Loucy (cell line): ENCODE results near the gene LFNG.
A peak's percentile ranks its signal among the peaks of the same experiment; 100 is the strongest.

Source experiments
- H2AFZ ChIP-seq: fragments of 200-600 bp; sonication (generic); 2 replicates; pipeline ENCODE4 v1.6.0; 2016; ENCODE audit warnings: antibody characterized with exemption, mild to moderate bottlenecking, low read length, moderate library complexity
- H3F3A ChIP-seq: fragments of 200-600 bp; 2 replicates; pipeline ENCODE4 v1.6.0; 2016; ENCODE audit warnings: antibody characterized with exemption, low read depth, mild to moderate bottlenecking
- H3K27me3 ChIP-seq: fragments of 200-600 bp; sonication (generic); 2 replicates; pipeline ENCODE4 v1.6.1; 2014; ENCODE audit warnings: low read length, mild to moderate bottlenecking; ENCODE audit not compliant: insufficient read depth, poor library complexity, severe bottlenecking
- H3K36me3 ChIP-seq: fragments of 200-600 bp; sonication (generic); 2 replicates; pipeline ENCODE4 v1.6.1; 2016; ENCODE audit warnings: low read length; ENCODE audit not compliant: insufficient read depth
- H3K4me1 ChIP-seq: fragments of 200-600 bp; sonication (generic); 2 replicates; pipeline ENCODE4 v1.5.1; 2014; ENCODE audit warnings: low read length, mild to moderate bottlenecking; ENCODE audit not compliant: insufficient read depth, poor library complexity, severe bottlenecking
- H3K4me2 ChIP-seq: fragments of 200-600 bp; sonication (generic); 2 replicates; pipeline ENCODE4 v1.6.0; 2014; ENCODE audit warnings: antibody characterized with exemption, low read length, low read depth, mild to moderate bottlenecking; ENCODE audit not compliant: poor library complexity, severe bottlenecking
- H3K4me3 ChIP-seq: fragments of 200-600 bp; sonication (generic); 2 replicates; pipeline ENCODE4 v1.5.1; 2014; ENCODE audit warnings: low read length, mild to moderate bottlenecking, mixed read lengths; ENCODE audit not compliant: poor library complexity, severe bottlenecking
- H3K79me2 ChIP-seq: fragments of 200-600 bp; sonication (generic); 2 replicates; pipeline ENCODE4 v1.6.1; 2014; ENCODE audit warnings: low read length; ENCODE audit not compliant: insufficient read depth
- H3K9ac ChIP-seq: fragments of 200-600 bp; sonication (generic); 2 replicates; pipeline ENCODE4 v1.6.0; 2014; ENCODE audit warnings: mild to moderate bottlenecking, low read depth, low read length, moderate library complexity; ENCODE audit not compliant: poor library complexity, severe bottlenecking
- H3K9me2 ChIP-seq: fragments of 200-600 bp; sonication (generic); replicated peaks from 2 replicates; pipeline ENCODE4 v1.6.1; 2016; ENCODE audit warnings: low read depth, low read length, mixed read lengths
- H3K9me3 ChIP-seq: fragments of 200-600 bp; sonication (generic); 2 replicates; pipeline ENCODE4 v1.6.1; 2014; ENCODE audit warnings: mild to moderate bottlenecking, antibody characterized with exemption, low read length, low read depth; ENCODE audit not compliant: insufficient read depth
- H4K20me1 ChIP-seq: fragments of 200-600 bp; sonication (generic); 2 replicates; pipeline ENCODE4 v1.6.0; 2014; ENCODE audit warnings: antibody characterized with exemption, low read length, mild to moderate bottlenecking; ENCODE audit not compliant: insufficient read depth, poor library complexity, severe bottlenecking
- CTCF ChIP-seq: fragments of 200-600 bp; sonication (generic); conservative IDR thresholded peaks from 2 replicates; pipeline ENCODE4 v1.5.1; 2014; ENCODE audit warnings: mild to moderate bottlenecking, antibody characterized with exemption, low read length
- EZH2phosphoT487 ChIP-seq: fragments of 200-600 bp; IDR thresholded peaks from 2 replicates; pipeline ENCODE4 v1.6.1; 2018; ENCODE audit warnings: antibody characterized with exemption, mild to moderate bottlenecking, moderate library complexity, borderline replicate concordance

The LFNG gene

GRCh38 chr7:2480070-2480408 lies 39.5 kb upstream of the LFNG start:
- Histone ChIP-seq H3K79me2 (no peaks in the 10 kb centered on the region), H3K9ac (no peak overlapping the region), H3K4me1 (peaks cover 17% of the 10 kb centered on the region), H3K36me3 (no peaks in the 10 kb centered on the region), H3K27me3 (no peaks in the 10 kb centered on the region), H3K4me2 (no peak overlapping the region), H3K9me3 (no peaks in the 10 kb centered on the region), H3K4me3 (no peak overlapping the region), H3K9me2 (no peaks in the 10 kb centered on the region), H4K20me1 (no peaks in the 10 kb centered on the region), H3F3A (no peaks in the 10 kb centered on the region), H2AFZ (no peak overlapping the region)
- no peak for TF ChIP-seq EZH2phosphoT487
- TF ChIP-seq CTCF: no peak

- Histone ChIP-seq H3K9ac (no peak overlapping the region), H3K4me1 (peaks cover 17% of the 10 kb centered on the region), H4K20me1 (no peaks in the 10 kb centered on the region), H2AFZ (no peak overlapping the region), H3K9me3 (no peaks in the 10 kb centered on the region), H3K9me2 (no peaks in the 10 kb centered on the region), H3K4me3 (no peak overlapping the region), H3F3A (no peaks in the 10 kb centered on the region), H3K79me2 (no peaks in the 10 kb centered on the region), H3K4me2 (no peak overlapping the region), H3K36me3 (no peaks in the 10 kb centered on the region), H3K27me3 (no peaks in the 10 kb centered on the region)
- TF ChIP-seq EZH2phosphoT487: no peak
- no peak for TF ChIP-seq CTCF
These were observed 38.4 kb upstream of the LFNG start for GRCh38 chr7:2481195-2481594.

- Histone ChIP-seq H4K20me1 (no peaks in the 10 kb centered on the region), H3K9ac (no peak overlapping the region), H3K4me2 (no peak overlapping the region), H3K79me2 (no peaks in the 10 kb centered on the region), H3K4me3 (no peak overlapping the region), H2AFZ (no peak overlapping the region), H3K27me3 (no peaks in the 10 kb centered on the region), H3K4me1 (peaks cover 9% of the 10 kb centered on the region), H3K9me2 (no peaks in the 10 kb centered on the region), H3K36me3 (no peaks in the 10 kb centered on the region), H3F3A (no peaks in the 10 kb centered on the region), H3K9me3 (no peaks in the 10 kb centered on the region)
- no peak for TF ChIP-seq EZH2phosphoT487
- TF ChIP-seq CTCF: peak; percentile 45
These were observed 36.7 kb upstream of the LFNG start for GRCh38 chr7:2482725-2483451.
